GM19468 (cell line): Measurements from ENCODE around the gene OR10G3.
"Not testable (repeated sequence)": the region's sequence is repeated elsewhere in the genome, so short reads cannot be mapped to it uniquely, and the experiment has no call there.

Source experiments
- ATAC-seq: cut with Tn5 transposase; IDR thresholded peaks from one replicate; pipeline ENCODE4 v1.9.1; 2021; ENCODE audit warnings: mild to moderate bottlenecking, moderate library complexity, moderate number of reproducible peaks; ENCODE audit not compliant: unreplicated experiment; ENCODE audit errors: extremely low read depth

Gene OR10G3, protein sequence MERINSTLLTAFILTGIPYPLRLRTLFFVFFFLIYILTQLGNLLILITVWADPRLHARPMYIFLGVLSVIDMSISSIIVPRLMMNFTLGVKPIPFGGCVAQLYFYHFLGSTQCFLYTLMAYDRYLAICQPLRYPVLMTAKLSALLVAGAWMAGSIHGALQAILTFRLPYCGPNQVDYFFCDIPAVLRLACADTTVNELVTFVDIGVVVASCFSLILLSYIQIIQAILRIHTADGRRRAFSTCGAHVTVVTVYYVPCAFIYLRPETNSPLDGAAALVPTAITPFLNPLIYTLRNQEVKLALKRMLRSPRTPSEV

GRCh38 chr14:21579976-21580375, at the start of gene OR10G3:
Gene OR10G3 (minus strand): TSS chr14:21580076. CDS start chr14:21570744, 9,332 bp downstream.
- no peak for ATAC-seq

- no peak for ATAC-seq
Observed at GRCh38 chr14:21626491-21627230, 46.8 kb upstream of the OR10G3 start.

DNA sequence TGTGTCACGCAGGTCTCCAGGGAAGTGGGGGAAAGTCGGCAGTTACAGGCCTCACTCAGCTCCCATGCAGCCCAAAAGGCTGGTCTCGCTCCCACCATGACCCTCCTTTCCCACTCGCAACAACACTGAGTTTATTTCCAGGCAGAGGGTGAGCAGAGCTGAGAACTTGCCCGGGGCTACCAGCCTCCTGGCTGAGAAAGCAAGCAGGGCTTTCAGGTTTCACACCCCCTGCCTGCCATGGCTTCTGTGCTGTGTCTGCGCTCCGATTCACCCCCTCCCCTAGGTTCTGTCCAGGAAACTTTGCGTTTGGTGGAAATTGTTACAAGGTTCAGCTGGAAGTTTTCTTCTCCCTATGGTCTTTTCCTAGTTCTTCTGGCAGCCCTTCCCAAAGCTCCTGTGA, 37.7 kb upstream of the OR10G3 start:
- no peak for ATAC-seq

DNA sequence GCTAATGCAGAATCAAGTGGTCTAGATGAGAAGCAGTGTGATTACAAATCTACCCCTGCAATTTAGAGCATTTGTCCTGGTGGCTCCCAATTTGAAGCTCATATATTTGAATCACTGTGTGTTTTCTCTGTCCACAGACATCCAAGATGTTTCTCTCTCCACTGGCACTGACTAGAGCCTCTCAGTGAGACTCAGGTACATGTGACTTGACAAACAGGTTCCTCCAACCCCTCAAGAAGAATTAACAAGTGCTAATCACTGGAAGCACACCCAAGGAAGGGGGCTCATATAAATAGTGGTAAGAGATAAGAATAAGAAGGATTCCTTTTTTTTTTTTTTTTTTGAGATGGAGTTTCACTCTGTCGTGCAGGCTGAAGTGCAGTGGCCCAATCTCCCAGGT, 34.4 kb upstream of the OR10G3 start:
- no peak for ATAC-seq

DNA sequence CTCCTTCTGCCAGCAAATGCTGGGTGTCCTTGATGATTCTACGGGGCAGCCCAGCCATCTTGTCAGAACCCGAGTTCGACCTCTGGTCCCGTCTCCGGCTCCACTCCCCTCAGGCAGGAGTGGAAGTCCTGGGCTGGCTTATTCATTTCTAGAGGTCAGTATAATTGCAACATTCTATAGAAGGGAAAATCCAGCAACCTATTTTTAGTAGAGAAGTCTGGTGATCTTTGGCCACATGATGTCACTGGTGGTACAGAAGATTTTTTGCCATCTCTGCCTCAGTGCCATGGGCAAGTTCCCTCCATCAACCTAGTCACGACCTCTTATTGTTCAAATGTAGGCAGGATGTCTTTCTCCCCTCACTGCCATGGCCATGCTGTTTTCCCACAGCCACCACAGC, 32.4 kb upstream of the OR10G3 start:
- no peak for ATAC-seq

- ATAC-seq, result not testable (repeated sequence)
Observed at GRCh38 chr14:21602181-21602580, 22.3 kb upstream of the OR10G3 start.

GRCh38 chr14:21589317-21589716, 9.4 kb upstream of the OR10G3 start:
- no peak for ATAC-seq

DNA sequence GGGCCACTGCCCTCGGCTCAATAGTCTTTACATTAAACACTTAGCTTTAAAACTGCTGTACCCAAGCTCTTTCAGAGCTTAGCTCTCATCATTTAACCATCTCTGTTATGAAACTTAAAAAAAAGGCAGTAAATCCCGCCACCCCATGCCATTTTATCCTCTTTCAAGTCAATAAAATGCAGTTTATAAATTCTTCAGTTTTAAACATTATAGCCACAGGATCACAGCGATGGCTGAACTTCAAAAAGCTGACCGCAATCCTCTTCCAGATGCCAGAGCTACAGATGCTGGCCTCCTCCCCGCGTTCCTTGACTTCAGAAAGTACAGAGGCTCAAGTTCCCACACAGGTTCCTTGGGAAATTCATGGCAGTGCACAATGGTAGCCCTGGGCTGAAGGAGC, 4.2 kb downstream of the OR10G3 start:
- ATAC-seq, result no peak

DNA sequence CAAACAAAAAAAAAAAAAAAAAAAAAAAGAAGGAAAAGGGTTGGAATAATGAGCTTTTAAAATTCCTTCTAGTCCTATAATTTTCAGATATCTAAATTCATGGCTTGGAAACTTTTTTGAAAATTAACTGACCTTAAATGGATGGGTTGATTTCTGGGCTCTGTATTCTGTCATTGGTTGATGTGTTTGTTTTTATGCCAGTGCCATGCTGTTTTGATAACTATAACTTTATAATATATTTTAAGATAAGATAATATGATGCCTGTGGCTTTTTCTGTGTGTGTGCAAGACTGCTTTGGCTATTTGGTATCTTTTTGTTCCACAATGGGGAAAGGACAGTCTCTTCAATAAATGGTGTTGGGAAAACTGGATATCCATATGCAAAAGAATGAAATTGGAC, 7.3 kb downstream of the OR10G3 start:
- no peak for ATAC-seq

DNA sequence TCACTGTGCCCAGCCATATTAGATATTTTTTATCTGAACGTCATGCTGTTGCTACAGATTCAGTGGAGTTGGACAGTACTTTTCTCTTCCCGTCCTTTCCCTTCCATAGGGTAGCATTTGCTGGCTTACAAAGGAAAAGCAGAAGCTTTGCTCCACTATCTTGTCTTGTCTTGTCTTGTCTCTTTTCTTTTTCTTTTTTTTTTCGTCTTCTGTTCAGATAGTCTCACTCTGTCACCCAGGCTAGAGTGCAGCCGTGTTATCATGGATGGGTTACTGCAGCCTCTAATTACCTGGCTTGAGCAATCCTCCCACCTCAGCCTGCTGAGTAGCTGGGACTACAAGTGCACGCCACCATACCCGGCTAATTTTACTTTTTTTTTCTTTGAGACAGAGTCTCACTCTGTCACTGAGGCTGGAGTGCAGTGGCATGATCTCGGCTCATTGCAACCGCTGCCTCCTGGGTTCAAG, 21.1 kb downstream of the OR10G3 start:
- no peak for ATAC-seq

- no peak for ATAC-seq
Observed at GRCh38 chr14:21557084-21557901, 22.6 kb downstream of the OR10G3 start.

GRCh38 chr14:21556378-21557083, 23.3 kb downstream of the OR10G3 start:
- no peak for ATAC-seq

GRCh38 chr14:21553266-21553665, 26.6 kb downstream of the OR10G3 start:
- ATAC-seq, result no peak

DNA sequence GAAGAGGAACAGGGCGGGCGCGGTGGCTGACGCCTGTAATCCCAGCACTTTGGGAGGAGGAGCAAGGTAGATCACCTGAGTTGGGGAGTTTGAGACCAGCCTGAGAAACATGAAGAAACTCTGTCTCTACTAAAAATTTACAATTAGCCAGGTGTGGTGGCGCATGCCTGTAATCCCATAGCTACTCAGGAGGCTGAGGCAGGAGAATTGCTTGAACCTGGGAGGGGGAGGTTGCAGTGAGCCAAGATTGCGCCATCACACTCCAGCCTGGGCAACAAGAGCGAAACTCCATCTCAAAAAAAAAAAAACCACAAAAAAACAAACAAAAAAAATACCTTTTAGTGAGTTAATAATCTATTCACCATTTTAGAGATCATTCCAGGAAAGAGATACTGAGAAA, 35.3 kb downstream of the OR10G3 start:
- ATAC-seq, result not testable (repeated sequence)

DNA sequence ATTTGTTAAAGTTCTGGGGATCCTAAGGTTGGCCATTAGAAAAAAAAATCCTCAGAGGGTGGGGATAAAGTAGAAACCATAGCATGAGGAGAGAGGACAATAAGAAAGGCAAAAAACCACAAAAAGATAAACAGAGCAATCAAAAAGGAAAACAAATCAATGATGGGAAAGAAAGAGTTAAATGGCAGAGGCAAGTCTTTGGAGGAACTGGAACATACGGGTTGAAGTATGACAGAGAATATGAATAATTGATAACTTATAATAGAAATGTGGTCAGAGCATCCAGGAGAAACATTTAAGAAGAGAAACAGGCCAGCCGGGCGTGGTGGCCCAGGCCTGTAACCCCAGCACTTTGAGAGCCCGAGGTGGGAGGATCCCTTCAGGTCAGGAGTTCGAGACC, 35.9 kb downstream of the OR10G3 start:
- ATAC-seq, result no peak

- ATAC-seq, result no peak
Observed at GRCh38 chr14:21543521-21543960, 36.3 kb downstream of the OR10G3 start.

DNA sequence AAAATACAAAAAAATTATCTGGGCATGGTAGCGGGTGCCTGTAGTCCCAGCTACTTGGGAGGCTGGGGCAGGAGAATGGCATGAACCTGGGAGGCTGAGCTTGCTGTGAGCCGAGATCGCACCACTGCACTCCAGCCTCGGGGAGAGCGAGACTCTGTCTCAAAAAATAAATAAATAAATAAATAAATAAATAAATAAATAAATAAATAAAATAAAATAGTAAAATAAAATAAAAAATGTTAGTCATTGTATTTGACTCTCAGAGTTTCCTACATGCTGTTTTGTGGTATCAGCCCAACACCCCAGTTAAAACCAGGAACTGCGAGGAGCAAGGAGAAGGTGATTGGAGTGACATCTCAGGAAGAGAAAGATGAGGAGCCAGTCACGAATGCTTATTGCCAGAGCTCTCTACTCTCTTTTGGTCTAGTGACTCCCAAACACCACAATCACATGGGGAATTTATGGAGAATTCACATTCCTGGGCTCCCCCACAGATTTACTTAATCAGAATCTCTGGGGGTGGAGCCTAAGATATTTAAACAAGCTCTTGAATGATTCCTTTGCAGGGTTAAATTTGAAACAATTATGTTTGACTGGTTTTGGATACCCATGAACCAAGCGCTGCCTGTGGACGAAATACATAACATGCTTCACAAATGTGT, 38.3 kb downstream of the OR10G3 start:
- ATAC-seq, result no peak

- no peak for ATAC-seq
Observed at GRCh38 chr14:21539189-21539940, 40.5 kb downstream of the OR10G3 start.

- no peak for ATAC-seq
Observed at GRCh38 chr14:21537090-21537424, 42.8 kb downstream of the OR10G3 start.
